Measurements from ENCODE around the gene OMA1.

DNA sequence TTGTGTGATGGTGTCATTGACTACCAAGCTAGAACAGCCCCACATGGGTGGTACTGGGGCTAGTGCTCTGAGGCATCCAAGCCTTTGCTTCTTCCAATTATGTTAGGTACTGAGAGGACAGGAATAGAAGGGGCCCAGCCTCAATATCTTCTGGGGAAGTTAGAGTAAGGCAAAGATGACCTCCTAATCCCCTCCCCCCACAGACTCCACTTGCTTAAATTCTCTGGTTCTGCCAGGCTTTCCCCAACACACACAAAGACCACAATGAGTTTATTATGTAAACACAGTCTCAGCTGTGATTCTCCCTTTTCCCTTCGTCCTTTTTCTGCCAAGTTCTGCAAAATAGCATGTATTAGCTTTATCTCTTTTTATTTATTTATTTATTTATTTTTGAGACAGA, 33.7 kb upstream of the OMA1 start:
- TF ChIP-seq SP1 (IDR thresholded peaks at IDR 0.05; ENCODE audit: low read depth) = no peak
- TF ChIP-seq, protein P1, sequence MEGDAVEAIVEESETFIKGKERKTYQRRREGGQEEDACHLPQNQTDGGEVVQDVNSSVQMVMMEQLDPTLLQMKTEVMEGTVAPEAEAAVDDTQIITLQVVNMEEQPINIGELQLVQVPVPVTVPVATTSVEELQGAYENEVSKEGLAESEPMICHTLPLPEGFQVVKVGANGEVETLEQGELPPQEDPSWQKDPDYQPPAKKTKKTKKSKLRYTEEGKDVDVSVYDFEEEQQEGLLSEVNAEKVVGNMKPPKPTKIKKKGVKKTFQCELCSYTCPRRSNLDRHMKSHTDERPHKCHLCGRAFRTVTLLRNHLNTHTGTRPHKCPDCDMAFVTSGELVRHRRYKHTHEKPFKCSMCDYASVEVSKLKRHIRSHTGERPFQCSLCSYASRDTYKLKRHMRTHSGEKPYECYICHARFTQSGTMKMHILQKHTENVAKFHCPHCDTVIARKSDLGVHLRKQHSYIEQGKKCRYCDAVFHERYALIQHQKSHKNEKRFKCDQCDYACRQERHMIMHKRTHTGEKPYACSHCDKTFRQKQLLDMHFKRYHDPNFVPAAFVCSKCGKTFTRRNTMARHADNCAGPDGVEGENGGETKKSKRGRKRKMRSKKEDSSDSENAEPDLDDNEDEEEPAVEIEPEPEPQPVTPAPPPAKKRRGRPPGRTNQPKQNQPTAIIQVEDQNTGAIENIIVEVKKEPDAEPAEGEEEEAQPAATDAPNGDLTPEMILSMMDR (IDR thresholded peaks at IDR 0.05 in 2 of 3, conservative IDR thresholded peaks at IDR 0.05 in 1 of 3; ENCODE audit: borderline replicate concordance in 1 of 3, insufficient read depth in 1 of 3, low read depth in 2 of 3, low read length in 2 of 3) = no peak
- no peak for TF ChIP-seq POLR2A (IDR thresholded peaks at IDR 0.05; ENCODE audit: borderline replicate concordance, extremely low read depth, insufficient read depth, insufficient read length)
- TF ChIP-seq, protein P2, sequence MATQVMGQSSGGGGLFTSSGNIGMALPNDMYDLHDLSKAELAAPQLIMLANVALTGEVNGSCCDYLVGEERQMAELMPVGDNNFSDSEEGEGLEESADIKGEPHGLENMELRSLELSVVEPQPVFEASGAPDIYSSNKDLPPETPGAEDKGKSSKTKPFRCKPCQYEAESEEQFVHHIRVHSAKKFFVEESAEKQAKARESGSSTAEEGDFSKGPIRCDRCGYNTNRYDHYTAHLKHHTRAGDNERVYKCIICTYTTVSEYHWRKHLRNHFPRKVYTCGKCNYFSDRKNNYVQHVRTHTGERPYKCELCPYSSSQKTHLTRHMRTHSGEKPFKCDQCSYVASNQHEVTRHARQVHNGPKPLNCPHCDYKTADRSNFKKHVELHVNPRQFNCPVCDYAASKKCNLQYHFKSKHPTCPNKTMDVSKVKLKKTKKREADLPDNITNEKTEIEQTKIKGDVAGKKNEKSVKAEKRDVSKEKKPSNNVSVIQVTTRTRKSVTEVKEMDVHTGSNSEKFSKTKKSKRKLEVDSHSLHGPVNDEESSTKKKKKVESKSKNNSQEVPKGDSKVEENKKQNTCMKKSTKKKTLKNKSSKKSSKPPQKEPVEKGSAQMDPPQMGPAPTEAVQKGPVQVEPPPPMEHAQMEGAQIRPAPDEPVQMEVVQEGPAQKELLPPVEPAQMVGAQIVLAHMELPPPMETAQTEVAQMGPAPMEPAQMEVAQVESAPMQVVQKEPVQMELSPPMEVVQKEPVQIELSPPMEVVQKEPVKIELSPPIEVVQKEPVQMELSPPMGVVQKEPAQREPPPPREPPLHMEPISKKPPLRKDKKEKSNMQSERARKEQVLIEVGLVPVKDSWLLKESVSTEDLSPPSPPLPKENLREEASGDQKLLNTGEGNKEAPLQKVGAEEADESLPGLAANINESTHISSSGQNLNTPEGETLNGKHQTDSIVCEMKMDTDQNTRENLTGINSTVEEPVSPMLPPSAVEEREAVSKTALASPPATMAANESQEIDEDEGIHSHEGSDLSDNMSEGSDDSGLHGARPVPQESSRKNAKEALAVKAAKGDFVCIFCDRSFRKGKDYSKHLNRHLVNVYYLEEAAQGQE (IDR thresholded peaks at IDR 0.05; ENCODE audit: low read depth) = no peak
- no peak for TF ChIP-seq YY1 (IDR thresholded peaks at IDR 0.05; ENCODE audit: extremely low read depth, insufficient replicate concordance, low read depth, low read length)
- no peak for TF ChIP-seq POLR2AphosphoS5 (IDR thresholded peaks at IDR 0.05; ENCODE audit: low read depth, low read length)
- no peak for TF ChIP-seq RAD21 (IDR thresholded peaks at IDR 0.05; ENCODE audit: low read depth)
- TF ChIP-seq ZNF274 (IDR thresholded peaks at IDR 0.05; ENCODE audit: low read depth, low read length) = no peak
- TF ChIP-seq EZH2 (IDR thresholded peaks at IDR 0.05) = no peak
- no peak for TF ChIP-seq JUND (IDR thresholded peaks at IDR 0.05)
- TF ChIP-seq CEBPB (IDR thresholded peaks at IDR 0.05; ENCODE audit: low read depth) = no peak
- no peak for TF ChIP-seq ZBTB33 (IDR thresholded peaks at IDR 0.05; ENCODE audit: extremely low read depth, insufficient replicate concordance, low read length)

All from HCT116 (cell line).